GM21529 (cell line): Measurements from ENCODE around the gene GSTP1.
"Not testable (repeated sequence)": the region's sequence is repeated elsewhere in the genome, so short reads cannot be mapped to it uniquely, and the experiment has no call there.

ENCODE experiments used
- ATAC-seq: cut with Tn5 transposase; IDR thresholded peaks from one replicate; pipeline ENCODE4 v1.9.1; 2021; ENCODE audit not compliant: unreplicated experiment

GSTP1 gene

DNA sequence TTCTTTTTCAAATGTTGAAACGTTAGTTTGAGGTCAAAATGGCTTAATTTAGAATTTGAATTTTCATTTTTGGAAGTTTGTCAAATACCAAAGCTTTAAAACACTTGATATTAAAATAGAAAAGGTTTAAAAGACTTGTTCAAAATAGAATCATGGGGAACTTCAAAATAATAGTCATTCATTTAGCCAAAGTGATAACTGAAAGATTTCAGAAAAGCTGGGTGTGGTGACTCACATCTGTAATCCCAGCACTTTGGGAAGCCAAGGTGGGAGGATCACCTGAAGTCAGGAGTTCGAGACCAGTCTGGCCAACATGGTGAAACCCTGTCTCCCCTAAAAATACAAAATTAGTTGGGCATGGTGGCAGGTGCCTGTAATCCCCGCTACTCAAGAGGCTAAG is 10.9 kb downstream of the GSTP1 start:
- ATAC-seq: no peak

DNA sequence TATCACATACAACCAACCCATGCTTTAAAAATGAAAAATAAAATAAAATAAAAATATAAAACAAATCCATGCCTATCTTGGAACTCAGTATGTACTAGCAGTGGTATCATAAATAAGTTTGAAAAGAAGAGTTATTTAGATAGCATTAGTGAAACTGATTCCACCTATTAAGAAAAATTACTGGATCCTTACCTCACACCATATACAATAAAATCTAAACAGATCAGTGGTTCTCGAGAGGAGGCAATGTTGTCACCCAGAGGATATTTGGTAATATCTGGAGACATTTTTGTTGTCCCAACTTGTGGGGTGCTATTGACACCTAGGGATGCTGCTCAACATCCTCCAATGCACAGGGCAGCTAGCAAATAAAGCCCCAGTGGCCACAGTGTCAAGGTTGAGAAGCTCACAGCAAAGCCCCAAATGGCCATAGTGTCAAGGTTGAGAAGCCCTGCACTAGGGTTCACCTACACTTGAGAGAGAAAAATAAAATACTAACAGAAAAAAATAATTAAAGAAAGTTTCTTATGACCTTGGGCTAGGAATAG is 13.2 kb downstream of the GSTP1 start:
- no peak for ATAC-seq

DNA sequence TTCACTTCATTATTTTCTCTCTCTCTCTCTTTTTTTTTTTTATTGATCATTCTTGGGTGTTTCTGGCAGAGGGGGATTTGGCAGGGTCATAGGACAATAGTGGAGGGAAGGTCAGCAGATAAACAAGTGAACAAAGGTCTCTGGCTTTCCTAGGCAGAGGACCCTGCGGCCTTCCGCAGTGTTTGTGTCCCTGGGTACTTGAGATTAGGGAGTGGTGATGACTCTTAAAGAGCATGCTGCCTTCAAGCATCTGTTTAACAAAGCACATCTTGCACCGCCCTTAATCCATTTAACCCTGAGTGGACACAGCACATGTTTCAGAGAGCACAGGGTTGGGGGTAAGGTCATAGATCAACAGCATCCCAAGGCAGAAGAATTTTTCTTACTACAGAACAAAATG is 13.8 kb downstream of the GSTP1 start:
- not testable (repeated sequence) for ATAC-seq

DNA sequence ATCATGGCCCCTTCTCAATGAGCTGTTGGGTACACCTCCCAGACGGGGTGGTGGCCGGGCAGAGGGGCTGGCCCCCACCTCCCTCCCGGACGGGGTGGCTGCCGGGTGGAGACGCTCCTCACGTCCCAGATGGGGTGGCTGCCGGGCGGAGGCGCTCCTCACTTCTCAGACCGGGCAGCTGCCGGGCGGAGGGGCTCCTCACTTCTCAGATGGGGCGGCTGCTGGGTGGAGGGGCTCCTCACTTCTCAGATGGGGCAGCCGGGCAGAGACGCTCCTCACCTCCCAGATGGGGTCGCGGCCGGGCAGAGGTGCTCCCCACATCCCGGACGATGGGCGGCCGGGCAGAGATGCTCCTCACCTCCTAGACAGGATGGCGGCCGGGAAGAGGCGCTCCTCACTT is 14.4 kb downstream of the GSTP1 start:
- not testable (repeated sequence) for ATAC-seq

GRCh38 chr11:67599149-67599548 is 15.5 kb downstream of the GSTP1 start:
- ATAC-seq: no peak

DNA sequence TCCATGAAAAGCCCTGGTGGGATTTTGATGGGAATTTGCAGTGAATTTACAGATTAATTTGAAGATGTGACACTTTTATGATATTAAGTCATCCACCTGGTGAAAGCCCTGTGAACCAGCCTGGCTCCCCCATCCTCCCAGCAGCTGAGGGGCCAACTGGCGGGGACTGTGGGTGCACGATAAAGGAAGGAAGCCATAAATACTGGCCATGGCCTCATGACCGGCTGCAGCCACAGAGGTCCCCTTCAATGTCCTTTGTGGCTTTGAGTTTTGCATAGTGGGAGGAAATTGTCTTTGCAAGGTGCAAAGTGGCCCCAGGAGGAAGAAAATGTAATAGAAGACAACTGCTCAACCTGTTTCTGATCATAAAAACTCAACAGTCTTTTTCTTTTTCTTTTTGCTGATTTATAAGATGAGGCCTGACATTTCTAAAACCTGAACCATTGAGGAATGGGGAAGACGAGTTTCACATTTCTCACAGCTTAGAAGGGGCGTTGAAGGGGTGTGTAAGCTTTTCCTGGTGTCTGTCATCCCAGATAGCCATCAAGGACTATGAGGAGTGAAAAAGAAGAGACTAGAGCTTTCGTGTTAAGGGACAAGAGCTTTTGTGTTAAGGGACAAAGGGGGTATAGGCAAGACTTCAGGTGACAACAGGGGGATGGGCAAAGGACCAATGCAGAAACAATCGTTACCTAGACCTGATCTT is 16.9 kb downstream of the GSTP1 start:
- no peak for ATAC-seq

DNA sequence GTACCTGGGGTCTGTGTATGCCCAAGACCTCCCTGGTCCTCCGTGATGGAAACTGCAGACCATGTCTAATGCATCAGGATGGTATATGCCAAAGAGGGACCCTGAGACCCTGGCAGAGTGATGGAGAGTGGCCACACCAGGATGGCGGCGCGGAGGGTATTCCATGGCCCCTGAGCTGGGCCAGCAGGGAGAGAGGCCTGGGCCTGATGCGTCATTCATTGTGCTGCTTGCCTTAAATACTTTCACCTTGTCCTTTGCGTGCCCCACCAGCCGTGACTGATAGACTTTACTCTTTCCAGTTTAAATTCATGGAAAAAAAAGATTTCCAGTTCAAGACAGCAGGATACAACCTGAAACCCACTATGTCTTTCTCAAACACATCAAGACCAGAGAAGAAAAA is 17.5 kb downstream of the GSTP1 start:
- no peak for ATAC-seq

- not testable (repeated sequence) for ATAC-seq
Observed at GRCh38 chr11:67604119-67604518, 20.5 kb downstream of the GSTP1 start.

GRCh38 chr11:67604815-67605214 is 21.2 kb downstream of the GSTP1 start:
- no peak for ATAC-seq

- no peak for ATAC-seq
Observed at GRCh38 chr11:67605231-67606011, 21.8 kb downstream of the GSTP1 start.

DNA sequence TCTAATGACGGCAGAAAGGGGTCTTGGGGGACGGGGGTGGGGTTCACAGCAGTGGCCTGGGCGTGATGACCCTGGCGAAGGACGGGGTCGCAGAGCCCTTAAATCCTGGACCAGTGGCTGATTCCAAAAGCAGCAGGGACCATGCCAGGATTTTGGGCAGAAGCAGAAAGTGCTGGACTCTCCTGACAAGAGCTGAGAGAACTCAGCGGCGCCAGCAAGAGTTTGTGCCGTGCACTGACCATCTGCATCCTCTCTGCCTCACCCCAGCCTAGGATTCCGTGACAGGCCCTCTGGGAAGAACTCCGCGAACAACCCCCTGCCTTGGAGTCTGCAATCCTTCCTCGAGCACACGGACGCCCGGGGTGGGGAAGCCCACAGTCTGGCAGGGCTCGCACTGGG is 22.5 kb downstream of the GSTP1 start:
- ATAC-seq: no peak

- peak; percentile 93 for ATAC-seq
Observed at GRCh38 chr11:67606492-67607295, 23.1 kb downstream of the GSTP1 start, which contains the start of gene NDUFV1. TSS of gene NDUFV1 (plus strand) at chr11:67606936. CDS start at chr11:67607005, 69 bp downstream.

- no peak for ATAC-seq
Observed at GRCh38 chr11:67607507-67607906, 23.9 kb downstream of the GSTP1 start.

- ATAC-seq: no peak
Observed at GRCh38 chr11:67608486-67608885, 24.9 kb downstream of the GSTP1 start.

DNA sequence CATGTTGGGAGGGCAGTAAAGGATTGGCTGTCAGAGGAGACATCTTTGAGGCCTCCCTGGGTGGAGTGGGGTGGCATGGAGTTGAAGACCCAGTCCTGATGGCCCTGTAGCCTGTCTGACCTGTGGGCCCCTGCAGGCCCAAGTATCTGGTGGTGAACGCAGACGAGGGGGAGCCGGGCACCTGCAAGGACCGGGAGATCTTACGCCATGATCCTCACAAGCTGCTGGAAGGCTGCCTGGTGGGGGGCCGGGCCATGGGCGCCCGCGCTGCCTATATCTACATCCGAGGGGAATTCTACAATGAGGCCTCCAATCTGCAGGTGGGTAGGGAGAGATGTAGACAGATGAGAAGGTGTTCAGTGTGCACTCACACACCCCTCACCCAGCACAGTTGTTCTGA is 25.7 kb downstream of the GSTP1 start:
- ATAC-seq: no peak

GRCh38 chr11:67610302-67610868 is 26.8 kb downstream of the GSTP1 start:
- no peak for ATAC-seq

DNA sequence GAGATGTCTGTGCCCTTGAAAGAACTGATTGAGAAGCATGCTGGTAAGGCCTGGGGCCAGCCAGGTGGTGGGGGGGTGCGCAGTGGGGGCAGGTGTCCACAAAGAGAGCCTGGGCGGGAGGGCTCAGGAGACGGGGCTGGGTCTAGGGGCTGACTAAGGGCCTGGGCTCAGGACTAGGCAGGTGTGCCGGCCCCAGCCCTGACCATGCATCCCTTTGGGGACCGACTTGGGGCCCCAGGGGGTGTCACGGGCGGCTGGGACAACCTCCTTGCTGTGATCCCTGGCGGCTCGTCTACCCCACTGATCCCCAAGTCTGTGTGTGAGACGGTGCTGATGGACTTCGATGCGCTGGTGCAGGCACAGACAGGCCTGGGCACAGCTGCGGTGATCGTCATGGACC is 27.6 kb downstream of the GSTP1 start:
- no peak for ATAC-seq

- ATAC-seq: no peak
Observed at GRCh38 chr11:67611704-67612587, 28.3 kb downstream of the GSTP1 start.

- no peak for ATAC-seq
Observed at GRCh38 chr11:67612751-67613150, 29.1 kb downstream of the GSTP1 start.
